NB4 (cell line): ENCODE results near the gene BOD1.

ENCODE experiments used
- CTCF ChIP-seq: IDR thresholded peaks from one replicate; pipeline ENCODE4 v1.5.1; 2012; ENCODE audit warnings: low read depth, low read length
- MYC ChIP-seq: IDR thresholded peaks from 2 replicates; pipeline ENCODE4 v1.6.1; 2011; ENCODE audit warnings: low read depth, low read length
- POLR2A ChIP-seq: IDR thresholded peaks from 2 replicates; pipeline ENCODE4 v1.6.1; 2011; ENCODE audit warnings: mild to moderate bottlenecking; ENCODE audit not compliant: insufficient read length; ENCODE audit errors: extremely low read depth

- TF ChIP-seq CTCF: no peak
- TF ChIP-seq POLR2A: no peak
- no peak for TF ChIP-seq MYC
Observed at GRCh38 chr5:173590436-173591055, 25.9 kb downstream of the BOD1 start.
